GM12878 (cell line): ENCODE measurements around the gene ZNHIT1. TPM values are rescaled to one million over a fixed set of nuclear protein-coding genes. Genes with fewer than 3 reads are reported as not detected.

Source experiments
- ATAC-seq: fragments of 200-7000 bp; cut with Tn5 transposase; 3 replicates; pipeline ENCODE4 v1.9.1; 2020; ENCODE audit warnings: mild to moderate bottlenecking, moderate library complexity
- BruUV-seq: library from RNA; stranded (reverse); fragments of 400-500 nt; replicated peaks from 2 replicates; lab custom pipeline; 2021; lab: Mats Ljungman, UMichigan
- CTCF ChIA-PET: fragments of 300-600 bp; sonication (Branson Sonifier 250); formaldehyde crosslinking; extraction: SDS; loops from one replicate; lab custom pipeline; 2021; ENCODE audit warnings: inconsistent platforms; lab: Yijun Ruan, JAX
- POLR2A ChIA-PET: fragments of 350-600 bp; formaldehyde crosslinking; extraction: SDS; loops from one replicate; lab custom pipeline; 2021; ENCODE audit warnings: inconsistent platforms; lab: Charles Lee
- RAD21 ChIA-PET: fragments of 300-600 bp; sonication (Branson Sonifier 250); formaldehyde crosslinking; loops from one replicate; lab custom pipeline; 2023; ENCODE audit warnings: antibody characterized with exemption; ENCODE audit not compliant: unreplicated experiment; lab: Charles Lee
- SMC1A ChIA-PET: fragments of 300-600 bp; sonication (Branson Sonifier 250); formaldehyde crosslinking; loops from one replicate; lab custom pipeline; 2023; ENCODE audit not compliant: unreplicated experiment, uncharacterized antibody; lab: Charles Lee
- DNase-seq: peaks from one replicate; pipeline ENCODE4 v3.0.0-alpha.2; 2011; ENCODE audit warnings: low read depth, low spot score
- FAIRE-seq: peaks from 3 replicates; lab custom pipeline; 2011; peaks lifted over from hg19 to GRCh38; lab: Jason Lieb, UNC
- H2AFZ ChIP-seq: 2 replicates; pipeline ENCODE4 v1.6.0; 2011; ENCODE audit warnings: low read depth, low read length, control low read depth; ENCODE audit not compliant: control insufficient read depth
- H3K27ac ChIP-seq: 2 replicates; pipeline ENCODE4 v1.5.1; 2011; ENCODE audit warnings: control low read depth; ENCODE audit not compliant: control insufficient read depth, insufficient read depth
- H3K27me3 ChIP-seq, 2 experiments: replicated peaks in 1 of 2; 2 replicates each; pipeline versions ENCODE4 v1.6.0 to v1.6.1; 2011; ENCODE audit warnings: low read length in 1 of 2; ENCODE audit not compliant: control insufficient read depth in 2 of 2, insufficient read depth in 2 of 2
- H3K36me3 ChIP-seq, 2 experiments: 2 replicates each; pipeline ENCODE4 v1.5.1; 2011; ENCODE audit warnings: low read length in 1 of 2; ENCODE audit not compliant: control insufficient read depth in 2 of 2, insufficient read depth in 2 of 2
- H3K4me1 ChIP-seq: 2 replicates; pipeline ENCODE4 v1.6.1; 2011; ENCODE audit warnings: mild to moderate bottlenecking, low read length, moderate library complexity, mixed read lengths; ENCODE audit not compliant: control insufficient read depth, insufficient read depth
- H3K4me2 ChIP-seq: 2 replicates; pipeline ENCODE4 v1.6.0; 2011; ENCODE audit warnings: control low read depth; ENCODE audit not compliant: control insufficient read depth, insufficient read depth
- H3K4me3 ChIP-seq: fragments of 200-600 bp; sonication (generic); 2 replicates; pipeline ENCODE4 v1.5.1; 2016
- H3K79me2 ChIP-seq: 2 replicates; pipeline ENCODE4 v1.6.0; 2011; ENCODE audit warnings: low read length; ENCODE audit not compliant: control insufficient read depth, insufficient read depth
- H3K9ac ChIP-seq: 2 replicates; pipeline ENCODE4 v1.8.0; 2011; ENCODE audit warnings: low read length, control low read depth, mixed read lengths; ENCODE audit not compliant: control insufficient read depth, insufficient read depth
- H3K9me3 ChIP-seq: replicated peaks from 3 replicates; pipeline ENCODE4 v1.5.1; 2011; ENCODE audit warnings: mild to moderate bottlenecking, low read length; ENCODE audit not compliant: control insufficient read depth, insufficient read depth
- H4K20me1 ChIP-seq: 2 replicates; pipeline ENCODE4 v1.6.0; 2011; ENCODE audit not compliant: control insufficient read depth, insufficient read depth
- ASH2L ChIP-seq: fragments of 300-600, 200-600 bp; sonication (generic); IDR thresholded peaks from 2 replicates; pipeline ENCODE4 v1.6.1; 2017; ENCODE audit warnings: low read depth, mild to moderate bottlenecking, borderline replicate concordance
- ATF7 ChIP-seq: fragments of 450-650 bp; IDR thresholded peaks from 2 replicates; pipeline ENCODE4 v1.6.1; 2016; ENCODE audit warnings: low read depth, mild to moderate bottlenecking
- BCL3 ChIP-seq: IDR thresholded peaks from 2 replicates; pipeline ENCODE4 v1.6.1; 2011; ENCODE audit warnings: borderline replicate concordance, low read depth, mild to moderate bottlenecking, moderate library complexity, low read length; ENCODE audit not compliant: insufficient read depth, poor library complexity, severe bottlenecking
- CBX3 ChIP-seq: fragments of 200-600 bp; sonication (generic); IDR thresholded peaks from 2 replicates; pipeline ENCODE4 v1.6.1; 2016; ENCODE audit warnings: low read depth, borderline replicate concordance
- HDAC2 ChIP-seq: fragments of 200-600 bp; sonication (generic); IDR thresholded peaks from 2 replicates; pipeline ENCODE4 v1.6.1; 2017
- IKZF2 ChIP-seq, 2 experiments: fragments of 450-650 bp; IDR thresholded peaks; 2 replicates each; pipeline ENCODE4 v1.6.1; 2017; ENCODE audit warnings: mild to moderate bottlenecking in 2 of 2, moderate library complexity in 2 of 2
- IRF5 ChIP-seq: fragments of 450-650 bp; IDR thresholded peaks from 2 replicates; pipeline ENCODE4 v1.6.1; 2017; ENCODE audit warnings: borderline replicate concordance
- KAT2A ChIP-seq: conservative IDR thresholded peaks from 2 replicates; pipeline ENCODE4 v1.6.1; 2011; ENCODE audit warnings: low read depth, low read length; ENCODE audit not compliant: control insufficient read depth
- KDM1A ChIP-seq: fragments of 200-600 bp; sonication (generic); IDR thresholded peaks from 2 replicates; pipeline ENCODE4 v1.6.1; 2016; ENCODE audit warnings: borderline replicate concordance
- NR2C1 ChIP-seq: fragments of 450-650 bp; IDR thresholded peaks from 2 replicates; pipeline ENCODE4 v1.6.1; 2017; ENCODE audit warnings: antibody characterized with exemption, mild to moderate bottlenecking, moderate library complexity
- POLR2AphosphoS2 ChIP-seq: IDR thresholded peaks from 2 replicates; pipeline ENCODE4 v1.6.1; 2011; ENCODE audit warnings: low read depth, mild to moderate bottlenecking, low read length, improper control_type of control experiment, moderate library complexity
- RBBP5 ChIP-seq: fragments of 200-600 bp; sonication (generic); conservative IDR thresholded peaks from 2 replicates; pipeline ENCODE4 v1.6.1; 2016
- RCOR1 ChIP-seq: conservative IDR thresholded peaks from 2 replicates; pipeline ENCODE4 v1.6.1; 2012; ENCODE audit warnings: low read depth, low read length, improper control_type of control experiment
- RELA ChIP-seq: fragments of 450-650 bp; IDR thresholded peaks from 2 replicates; pipeline ENCODE4 v1.8.0; 2014; ENCODE audit warnings: borderline replicate concordance; ENCODE audit not compliant: partially characterized antibody
- SMARCA5 ChIP-seq: fragments of 450-650 bp; IDR thresholded peaks from 2 replicates; pipeline ENCODE4 v1.6.1; 2017; ENCODE audit warnings: mild to moderate bottlenecking
- SRF ChIP-seq, 2 experiments: IDR thresholded peaks; 2 replicates each; pipeline ENCODE4 v1.6.1; 2011; ENCODE audit warnings: low read depth in 2 of 2, low read length in 2 of 2, mild to moderate bottlenecking in 1 of 2, moderate library complexity in 1 of 2
- ZNF207 ChIP-seq: fragments of 450-650 bp; IDR thresholded peaks from 2 replicates; pipeline ENCODE4 v1.6.1; 2014; ENCODE audit warnings: antibody characterized with exemption, mild to moderate bottlenecking, borderline replicate concordance
- ZNF687 ChIP-seq: fragments of 450-650 bp; IDR thresholded peaks from 2 replicates; pipeline ENCODE4 v1.6.1; 2017; ENCODE audit warnings: mild to moderate bottlenecking, moderate library complexity
- WGBS: methylation state at CpG from one replicate; pipeline ENCODE4 v1.1.6; 2016; ENCODE audit warnings: low lambda C conversion rate; ENCODE audit not compliant: insufficient replicate concordance, insufficient coverage; ENCODE audit errors: missing lambda C conversion rate; 5-methylcytosine and 5-hydroxymethylcytosine counted together
- in situ Hi-C: fragments of 300-500 bp; cut with MboI; formaldehyde crosslinking; loops from 9 replicates; pipeline ENCODE4 v1.14.3; 2018; ENCODE audit warnings: mixed read lengths
- intact Hi-C: fragments of 100-400 bp; cut with micrococcal nuclease; formaldehyde crosslinking; loops from one replicate; pipeline ENCODE4 v1.14.2; 2022; ENCODE audit not compliant: unreplicated experiment
- polyA plus RNA-seq, 11 experiments: library from polyadenylated mRNA; depleted of rRNA in 4 of 11; unstranded in 6 of 11; stranded (reverse) in 5 of 11; fragments of >200 nt; fragmentation: Nextera tagmentation in 4 of 11; fragmentation: Illumina TruSeq in 1 of 11; extraction: Ambion mirVana in 4 of 11; extraction: Trizol in 1 of 11; gene quantifications; 1 replicate in 1 of 11; 2 replicates in 10 of 11; pipeline versions ENCODE4 v1.2.1 to v1.2.3, GENCODE V29; 2011 to 2016; ENCODE audit warnings: inconsistent platforms in 2 of 11, missing spikeins in 2 of 11, low read depth in 1 of 11
- total RNA-seq, 4 experiments: library from RNA; depleted of rRNA in 3 of 4; stranded (reverse); fragments of >200 nt in 3 of 4; fragmentation: Illumina TruSeq in 1 of 4; extraction: Trizol in 1 of 4; gene quantifications; 2 replicates each; pipeline versions ENCODE4 v1.2.1 to v1.2.3, GENCODE V29; 2013 to 2021

Gene ZNHIT1
- total and polyA plus RNA-seq, 10 of the 15 experiments (the other 5 are each of a cell fraction or from before 2014, with no cell fraction given), result 3.8 to 79.2 (median 44.5) TPM

GRCh38 chr7:101210143-101210542 lies 7.8 kb upstream of the ZNHIT1 start (continued):
- TF ChIP-seq ATF7 (no peak), ASH2L (no peak), ZNF207 (no peak), NR2C1 (no peak), KDM1A (no peak), IRF5 (no peak), RCOR1 (no peak), KAT2A (no peak), RELA (no peak), IKZF2 (IDR thresholded peaks at IDR 0.05) (no peak)

- Histone ChIP-seq H3K27me3 (no peaks in the 10 kb centered on the region), H3K36me3 (peaks cover 0 to 3% of the 10 kb centered on the region in 2 experiments; a peak in 2 of 4 replicates), H3K27ac (no peak overlapping the region), H3K79me2 (peaks cover 9% of the 10 kb centered on the region), H3K9me3 (no peaks in the 10 kb centered on the region), H3K4me3 (no peak overlapping the region), H3K9ac (no peak overlapping the region), H2AFZ (no peak overlapping the region), H3K4me1 (peaks cover 5% of the 10 kb centered on the region), H3K4me2 (no peak overlapping the region), H4K20me1 (no peaks in the 10 kb centered on the region)
- ChIA-PET CTCF (no interaction called here), SMC1A (interaction anchor here (0.6 kb wide), 1 partner anchor 77 kb away, joined by 3 read pairs; no protein-coding TSS in a partner anchor), RAD21 (no interaction called here), POLR2A (no interaction called here)
- ATAC-seq (no peak), DNase-seq (no peak), FAIRE-seq (no peak)
- in situ Hi-C loops, result no loop called here
- no TSS peak for BruUV-seq
- WGBS, result 98% methylated on average over 19 of the region's 24 CpGs
- intact Hi-C loops, result no loop called here
- TF ChIP-seq HDAC2, result no peak
- no peak for TF ChIP-seq BCL3
- no peak for TF ChIP-seq RELA
- TF ChIP-seq POLR2AphosphoS2, result no peak
- TF ChIP-seq RBBP5, result no peak
- TF ChIP-seq SRF (IDR thresholded peaks at IDR 0.05; ENCODE audit: low read depth in 2 of 2, low read length in 2 of 2), result no peak
- no peak for TF ChIP-seq CBX3
- TF ChIP-seq ZNF687, result no peak
- no peak for TF ChIP-seq SMARCA5
Measured at GRCh38 chr7:101211501-101211900, 6.5 kb upstream of the ZNHIT1 start.
